Measurements from ENCODE around the gene AS3MT. TPM values are rescaled to one million over a fixed set of nuclear protein-coding genes. Genes with fewer than 3 reads are reported as not detected.
A peak's percentile ranks its signal among the peaks of the same experiment; 100 is the strongest.

Gene AS3MT
- total RNA-seq, 2 experiments from 2014 or later: 1.4 TPM; not detected in 1

- POLR2A ChIA-PET: interaction anchor here (0.7 kb wide), 1 partner anchor 8 kb away, joined by 3 read pairs; no protein-coding TSS in a partner anchor
- no peak for TF ChIP-seq CTCF (IDR thresholded peaks at IDR 0.05)
Observed at GRCh38 chr10:102859911-102860310, 9.4 kb upstream of the AS3MT start.

GRCh38 chr10:102863660-102864059 is 5.6 kb upstream of the AS3MT start:
- intact Hi-C loops (cut with micrococcal nuclease): no loop called here
- Mint-ChIP-seq H3K27ac (no peak overlapping the region), H3K9me3 (no peaks in the 10 kb centered on the region), H3K27me3 (peaks cover 2% of the 10 kb centered on the region), H3K4me1 (ENCODE audit: low read depth) (no peaks in the 10 kb centered on the region), H3K4me3 (no peak overlapping the region), H3K36me3 (ENCODE audit: low read depth) (peaks cover 10% of the 10 kb centered on the region)
- TF ChIP-seq CTCF (IDR thresholded peaks at IDR 0.05): no peak
- ChIA-PET POLR2A (no interaction called here), CTCF (interaction anchor here (1.0 kb wide), 1 partner anchor 15 kb away, joined by 3 read pairs; no protein-coding TSS in a partner anchor)
- DNase-seq: no peak
- no peak for ATAC-seq

More at GRCh38 chr10:102859911-102860310, 9.4 kb upstream of the AS3MT start:
- no peaks in the 10 kb centered on the region for H3K9me3 Mint-ChIP-seq
- no peak overlapping the region for H3K4me3 Mint-ChIP-seq
- H3K27ac Mint-ChIP-seq: no peak overlapping the region
- H3K36me3 Mint-ChIP-seq (ENCODE audit: low read depth): peaks cover 10% of the 10 kb centered on the region
- H3K4me1 Mint-ChIP-seq (ENCODE audit: low read depth): peaks cover 14% of the 10 kb centered on the region
- ATAC-seq: no peak
- no peaks in the 10 kb centered on the region for H3K27me3 Mint-ChIP-seq
- intact Hi-C loops (cut with micrococcal nuclease): no loop called here
- DNase-seq: no peak
- CTCF ChIA-PET: no interaction called here

- ChIA-PET CTCF (interaction anchor here (1.4 to 1.7 kb wide), 2 partner anchors 19 to 30 kb away, joined by 3 to 4 read pairs; no protein-coding TSS in a partner anchor), POLR2A (interaction anchor here (0.6 kb wide), 1 partner anchor 93 kb away, joined by 4 read pairs; no protein-coding TSS in a partner anchor)
- TF ChIP-seq CTCF (IDR thresholded peaks at IDR 0.05): no peak
- Mint-ChIP-seq H3K36me3 (ENCODE audit: low read depth) (peaks cover 8% of the 10 kb centered on the region), H3K27me3 (peaks cover 18% of the 10 kb centered on the region), H3K4me1 (ENCODE audit: low read depth) (peaks cover 5% of the 10 kb centered on the region), H3K27ac (no peak overlapping the region), H3K4me3 (no peak overlapping the region), H3K9me3 (no peaks in the 10 kb centered on the region)
- intact Hi-C loops (cut with micrococcal nuclease): no loop called here
- no peak for ATAC-seq
- DNase-seq: no peak
Observed at GRCh38 chr10:102865620-102866019, 3.6 kb upstream of the AS3MT start.

- intact Hi-C loops (cut with micrococcal nuclease): no loop called here
- no peaks in the 10 kb centered on the region for H3K9me3 Mint-ChIP-seq
- peak overlapping the region; percentile 68 for H3K4me3 Mint-ChIP-seq
- CTCF ChIA-PET: no interaction called here
- DNase-seq (no peak), ATAC-seq (no peak)
- POLR2A ChIA-PET: interaction anchor here (1.1 kb wide), 1 partner anchor 11 kb away, joined by 3 read pairs; no protein-coding TSS in a partner anchor
- H3K4me1 Mint-ChIP-seq (ENCODE audit: low read depth): peaks cover 5% of the 10 kb centered on the region
- H3K27me3 Mint-ChIP-seq: peaks cover 20% of the 10 kb centered on the region
- peaks cover 4% of the 10 kb centered on the region for H3K36me3 Mint-ChIP-seq (ENCODE audit: low read depth)
- no peak for TF ChIP-seq CTCF (IDR thresholded peaks at IDR 0.05)
- no peak overlapping the region for H3K27ac Mint-ChIP-seq
Observed at GRCh38 chr10:102868911-102869257, 386 bp upstream of the AS3MT start.

- ATAC-seq: no peak
- POLR2A ChIA-PET: no interaction called here
- TF ChIP-seq CTCF (IDR thresholded peaks at IDR 0.05): no peak
Observed at GRCh38 chr10:102870221-102870620, 951 bp downstream of the AS3MT start.

More at GRCh38 chr10:102870221-102870620, 951 bp downstream of the AS3MT start:
- no peak for DNase-seq
- H3K9me3 Mint-ChIP-seq: no peaks in the 10 kb centered on the region
- peaks cover 3% of the 10 kb centered on the region for H3K36me3 Mint-ChIP-seq (ENCODE audit: low read depth)
- intact Hi-C loops (cut with micrococcal nuclease): no loop called here
- H3K27me3 Mint-ChIP-seq: peaks cover 20% of the 10 kb centered on the region
- H3K4me1 Mint-ChIP-seq (ENCODE audit: low read depth): peaks cover 5% of the 10 kb centered on the region
- CTCF ChIA-PET: interaction anchor here (0.9 kb wide), 1 partner anchor 32 kb away, joined by 3 read pairs; no protein-coding TSS in a partner anchor
- H3K27ac Mint-ChIP-seq: no peak overlapping the region
- peak overlapping the region; percentile 68 for H3K4me3 Mint-ChIP-seq

Measured in activated CD8-positive, alpha-beta T cell treated with anti-CD3 and anti-CD28 coated beads for 36 hours (primary cell).